Cardiac fibroblast (primary cell): ENCODE results near the gene DHX58.

Experiments used
- DNase-seq, 2 donors: peaks; one replicate each; pipeline versions ENCODE4 v3.0.0 to v3.0.0-alpha.2; 2010; ENCODE audit warnings: low read depth in 2 of 2
- H3K4me3 ChIP-seq, 2 donors: replicated peaks in 1 of 2; 1 replicate in 1 of 2; 2 replicates in 1 of 2; pipeline ENCODE4 v1.5.1; 2011; ENCODE audit warnings: low read depth in 2 of 2, low read length in 2 of 2, mild to moderate bottlenecking in 2 of 2, moderate library complexity in 1 of 2
- CTCF ChIP-seq: IDR thresholded peaks from one replicate; pipeline ENCODE4 v1.5.1; 2011; ENCODE audit warnings: low read depth, mild to moderate bottlenecking, low read length, inconsistent platforms

Gene DHX58

GRCh38 chr17:42098730-42099399 lies 13.6 kb downstream of the DHX58 start:
- no peak for DNase-seq
- no peak overlapping the region for H3K4me3 ChIP-seq
- TF ChIP-seq CTCF, result no peak

- H3K4me3 ChIP-seq, result no peak within 1 kb of the TSS
These were observed 14.6 kb downstream of the DHX58 start, which contains the start of gene ZNF385C for GRCh38 chr17:42097691-42098631. Gene ZNF385C, minus strand, starts transcription at chr17:42098473. Its CDS starts 35,417 bp downstream, at chr17:42063056.

GRCh38 chr17:42096360-42097111 lies 16.0 kb downstream of the DHX58 start:
- no peak for TF ChIP-seq CTCF
- H3K4me3 ChIP-seq, result no peak overlapping the region
- no peak for DNase-seq

More at GRCh38 chr17:42097691-42098631, 14.6 kb downstream of the DHX58 start, which contains the start of gene ZNF385C:
- DNase-seq, result no peak
- TF ChIP-seq CTCF, result no peak

- DNase-seq, result no peak
- no peak for TF ChIP-seq CTCF
- no peak overlapping the region for H3K4me3 ChIP-seq
These were observed 18.0 kb downstream of the DHX58 start for GRCh38 chr17:42094375-42095069.

- no peak for DNase-seq
- no peak overlapping the region for H3K4me3 ChIP-seq
- TF ChIP-seq CTCF, result no peak
These were observed 19.6 kb downstream of the DHX58 start for GRCh38 chr17:42092939-42093338.
